H1 (cell line): ENCODE data around the gene KLHL33. TPM values are rescaled to one million over a fixed set of nuclear protein-coding genes. Genes with fewer than 3 reads are reported as not detected.

ENCODE experiments used
- ASH2L ChIP-seq: fragments of 200-600, 300-600 bp; sonication (generic); IDR thresholded peaks from one replicate; pipeline ENCODE4 v1.7.1; 2017; ENCODE audit warnings: low read length
- KDM4A ChIP-seq: IDR thresholded peaks from one replicate; pipeline ENCODE4 v1.7.1; 2012; ENCODE audit warnings: low read depth, mild to moderate bottlenecking, moderate library complexity, low read length, inconsistent platforms; ENCODE audit not compliant: severe bottlenecking
- PHF8 ChIP-seq: fragments of 200-600 bp; sonication (generic); conservative IDR thresholded peaks from 2 replicates; pipeline ENCODE4 v1.7.1; 2012; ENCODE audit warnings: low read depth, mild to moderate bottlenecking, inconsistent platforms, low read length, moderate library complexity
- polyA plus RNA-seq, 7 experiments: library from polyadenylated mRNA; depleted of rRNA in 3 of 7; stranded (reverse) in 5 of 7; unstranded in 2 of 7; fragments of >200 nt in 5 of 7; fragments of 200-250 nt in 2 of 7; gene quantifications; 1 replicate in 5 of 7; 2 replicates in 1 of 7; 4 replicates in 1 of 7; pipeline versions ENCODE4 v1.2.1 to v1.2.3, GENCODE V29; 2011 to 2013; ENCODE audit warnings: missing spikeins in 2 of 7, mixed read lengths in 2 of 7
- total RNA-seq: library from RNA; stranded (reverse); fragmentation: NEBNext Ultra II Directional; extraction: Animal tissue kit (Norgen Biotek cat#: 25700); gene quantifications from 2 replicates; pipeline ENCODE4 v1.2.1, GENCODE V29; 2021

KLHL33 gene
- total and polyA plus RNA-seq, 2 of the 8 experiments (the other 6 are each of a cell fraction or from before 2014, with no cell fraction given): 0.11 to 0.17 TPM

- peak; percentile 61; the same call in 1 of the 2 replicates for TF ChIP-seq PHF8
- peak; percentile 90 for TF ChIP-seq ASH2L
- TF ChIP-seq KDM4A: peak; percentile 98
- TF ChIP-seq, all 59 proteins: peak for 10
Observed at GRCh38 chr14:20412876-20413743, 22.9 kb downstream of the KLHL33 start, which contains the start of gene TEP1 (continued).
